T-helper 22 cell (primary cell): ENCODE data around the gene PHKA2.

ENCODE experiments used
- DNase-seq: peaks from one replicate; pipeline ENCODE4 v3.0.0-alpha.2; 2020; ENCODE audit warnings: low read depth

The PHKA2 gene

DNA sequence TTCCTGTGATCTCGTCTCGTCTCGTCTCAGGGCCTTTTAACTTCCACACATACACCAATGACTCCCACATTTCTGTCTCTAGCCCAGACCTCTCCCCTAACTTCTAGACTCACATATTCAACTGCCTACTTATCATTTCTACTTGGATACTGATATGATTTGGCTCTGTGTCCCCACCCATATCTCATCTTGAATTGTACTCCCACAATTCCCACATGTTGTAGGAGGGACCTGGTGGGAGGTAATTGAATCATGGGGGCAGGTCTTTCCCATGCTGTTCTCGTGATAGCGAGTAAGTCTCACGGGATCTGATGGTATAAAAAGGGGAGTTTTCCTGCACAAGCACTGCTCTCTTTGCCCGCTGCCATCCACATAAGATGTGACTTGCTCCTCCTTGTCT is 8.9 kb downstream of the PHKA2 start:
- DNase-seq, result no peak

- no peak for DNase-seq
Observed at GRCh38 chrX:18973527-18974192, 10.3 kb downstream of the PHKA2 start.

DNA sequence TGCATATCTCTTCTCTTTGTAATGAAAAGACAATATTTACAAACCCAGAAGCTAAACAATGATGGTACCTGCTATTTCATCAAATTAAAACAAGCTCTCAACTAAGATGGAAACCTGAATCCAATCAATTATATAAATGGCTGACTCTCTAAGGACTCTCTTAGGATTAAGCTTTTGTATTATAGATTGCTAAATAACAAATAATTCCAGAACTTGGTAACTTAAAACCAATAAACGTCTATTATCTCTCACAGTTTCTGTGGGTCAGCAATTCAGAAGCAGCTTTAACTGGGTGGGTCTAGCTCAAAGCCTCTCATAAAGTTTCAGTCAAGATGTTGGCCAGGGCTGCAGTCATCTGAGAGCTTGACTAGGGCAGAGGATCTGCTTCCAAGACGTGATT is 12.4 kb downstream of the PHKA2 start:
- no peak for DNase-seq

DNA sequence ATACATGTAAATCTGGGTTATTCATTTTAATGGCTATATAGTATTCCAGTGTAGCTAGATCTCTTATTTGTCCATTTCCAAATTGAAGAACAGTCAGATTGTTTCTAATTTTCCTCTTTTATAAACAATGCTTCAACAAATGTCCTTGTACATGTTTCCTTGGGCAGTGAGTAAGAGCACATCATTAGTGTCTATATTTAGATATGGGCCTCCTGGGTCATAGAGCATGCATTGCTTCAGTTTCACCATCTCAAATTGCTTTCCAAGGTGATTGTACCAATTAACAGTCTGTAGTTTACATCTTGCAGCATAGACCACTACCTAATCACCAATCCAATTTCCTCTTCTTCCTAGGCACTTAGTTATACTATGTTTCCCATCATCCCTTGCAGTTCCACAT is 13.4 kb downstream of the PHKA2 start:
- no peak for DNase-seq

GRCh38 chrX:18966624-18967023 is 17.3 kb downstream of the PHKA2 start:
- no peak for DNase-seq

DNA sequence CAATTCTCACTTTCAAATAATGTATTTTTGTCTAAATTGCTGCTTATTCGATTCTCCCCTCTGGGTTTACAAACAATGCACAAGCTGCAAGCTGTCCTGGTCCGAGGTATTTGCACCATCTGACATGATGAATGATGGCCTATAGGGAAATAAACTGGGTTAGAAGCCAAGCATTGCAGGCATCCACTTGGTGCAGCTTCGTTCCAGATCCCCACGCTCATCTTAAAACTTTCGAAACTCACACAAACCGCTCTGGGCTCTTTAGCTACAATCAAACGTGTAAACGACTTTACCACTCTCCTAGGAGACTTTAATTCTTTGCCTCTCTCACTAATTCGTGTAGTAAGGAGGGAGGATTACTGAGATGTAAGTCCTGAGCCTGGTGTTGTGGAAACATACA is 19.0 kb downstream of the PHKA2 start:
- DNase-seq, result no peak

GRCh38 chrX:18964026-18964425 is 19.9 kb downstream of the PHKA2 start:
- no peak for DNase-seq

GRCh38 chrX:18962329-18962728 is 21.6 kb downstream of the PHKA2 start:
- DNase-seq, result no peak

DNA sequence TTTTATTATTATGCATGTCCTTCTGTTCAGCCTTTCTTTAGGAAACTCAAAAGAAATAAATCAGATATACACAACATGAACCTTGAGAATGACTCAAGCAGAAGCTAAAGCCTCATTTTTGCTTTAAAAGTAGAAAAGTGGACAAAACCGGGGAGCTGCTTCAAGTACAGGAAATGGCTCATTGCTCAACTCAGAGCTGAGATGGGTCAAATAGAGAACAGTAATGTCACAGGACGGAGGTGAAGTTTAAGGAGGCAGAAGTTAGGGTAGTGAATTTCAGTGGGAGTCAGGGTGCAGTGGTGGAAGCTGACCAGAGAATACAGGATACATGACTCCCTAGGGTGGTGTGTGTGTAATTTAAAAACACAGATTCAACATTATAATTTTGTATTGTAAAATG is 22.2 kb downstream of the PHKA2 start:
- no peak for DNase-seq

DNA sequence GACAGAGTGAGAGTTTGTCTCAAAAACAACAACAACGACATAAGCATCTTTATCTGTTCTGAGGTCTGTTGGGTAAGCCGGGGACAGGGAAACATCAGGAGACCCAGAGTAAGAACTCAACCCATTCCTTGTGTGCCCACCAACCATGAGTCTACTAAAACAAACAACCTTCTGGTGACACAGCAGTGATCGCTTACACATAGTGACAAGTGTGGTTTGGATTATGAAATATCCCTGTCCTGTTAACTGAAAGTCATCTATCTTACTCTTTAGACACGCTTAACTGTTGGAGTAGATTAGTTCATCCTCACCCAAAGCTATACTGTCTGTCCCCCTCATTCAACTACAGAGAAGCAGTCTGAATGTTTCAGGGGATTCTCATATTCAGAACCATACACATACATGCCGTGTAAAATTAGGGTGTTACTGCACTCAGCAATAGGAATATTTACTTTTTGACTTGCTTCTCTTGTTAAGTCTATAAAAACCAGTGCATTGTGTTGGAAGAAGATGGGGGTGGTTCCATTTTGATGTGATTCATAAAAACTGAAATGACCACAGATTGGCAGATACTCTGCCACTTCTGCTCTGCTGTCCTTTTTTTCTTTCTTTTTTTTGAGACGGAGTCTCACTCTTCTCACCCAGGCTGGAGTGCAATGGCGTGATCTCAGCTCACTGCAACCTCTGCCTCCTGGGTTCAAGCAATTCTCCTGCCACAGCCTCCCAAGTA is 27.4 kb downstream of the PHKA2 start:
- DNase-seq, result no peak

DNA sequence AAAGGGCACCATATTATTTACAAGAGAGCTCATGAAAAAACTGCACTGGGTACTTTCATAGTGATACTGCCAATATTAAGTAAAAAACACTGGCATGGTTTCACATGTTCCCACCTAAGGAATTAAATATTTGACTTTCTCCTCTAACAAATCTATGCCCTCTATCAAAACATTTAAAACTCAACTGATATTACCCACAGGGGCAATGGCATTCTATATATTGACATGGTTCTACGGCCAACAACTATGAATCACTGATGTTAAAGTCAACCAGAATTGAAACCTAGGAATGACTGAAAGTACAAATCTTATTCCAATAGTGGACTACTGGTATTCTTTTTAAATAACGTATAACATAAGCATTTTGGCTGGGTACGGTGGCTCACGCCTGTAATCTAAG is 28.2 kb downstream of the PHKA2 start:
- no peak for DNase-seq

DNA sequence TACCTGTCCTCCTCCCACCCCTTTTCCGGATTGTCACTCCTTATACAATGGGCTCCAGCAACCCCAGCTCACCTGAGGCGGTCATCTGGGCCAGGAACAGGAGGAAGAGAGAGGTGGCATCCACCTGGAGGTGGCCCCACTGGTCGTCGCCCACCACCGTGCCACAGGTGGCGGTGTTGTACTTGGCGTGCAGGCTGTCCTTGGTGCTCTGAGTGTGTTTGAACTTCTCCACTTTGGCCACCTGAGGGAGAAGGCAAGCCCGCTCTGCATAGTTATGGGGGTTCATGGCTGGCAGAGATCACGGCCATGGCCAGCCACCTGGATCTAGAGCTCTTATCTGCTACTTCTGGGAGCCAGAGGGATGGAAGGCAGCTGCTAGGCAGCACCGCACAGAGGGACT is 32.9 kb downstream of the PHKA2 start:
- no peak for DNase-seq

- no peak for DNase-seq
Observed at GRCh38 chrX:18949944-18950301, 34.0 kb downstream of the PHKA2 start.

- DNase-seq, result no peak
Observed at GRCh38 chrX:18949291-18949943, 34.5 kb downstream of the PHKA2 start.

- no peak for DNase-seq
Observed at GRCh38 chrX:18946611-18947010, 37.3 kb downstream of the PHKA2 start.

DNA sequence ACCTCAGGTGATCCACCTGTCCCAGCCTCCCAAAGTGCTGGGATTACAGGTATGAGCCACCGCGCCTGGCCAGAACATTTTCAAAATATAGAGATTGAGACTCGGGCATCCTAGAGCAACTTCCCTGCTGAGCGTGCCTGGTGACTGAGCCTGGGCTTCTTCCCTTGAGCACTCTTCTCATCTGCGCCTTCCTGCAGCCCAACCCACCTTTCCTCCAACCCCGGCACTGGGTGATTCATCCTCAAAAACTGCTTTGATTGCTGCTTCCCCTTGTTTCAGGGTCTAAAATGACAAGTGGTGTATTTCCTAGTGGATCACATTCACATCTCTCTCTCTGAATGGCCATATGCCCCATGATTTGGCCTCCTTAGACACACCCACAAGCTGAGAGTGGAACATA is 37.8 kb downstream of the PHKA2 start:
- DNase-seq, result no peak

DNA sequence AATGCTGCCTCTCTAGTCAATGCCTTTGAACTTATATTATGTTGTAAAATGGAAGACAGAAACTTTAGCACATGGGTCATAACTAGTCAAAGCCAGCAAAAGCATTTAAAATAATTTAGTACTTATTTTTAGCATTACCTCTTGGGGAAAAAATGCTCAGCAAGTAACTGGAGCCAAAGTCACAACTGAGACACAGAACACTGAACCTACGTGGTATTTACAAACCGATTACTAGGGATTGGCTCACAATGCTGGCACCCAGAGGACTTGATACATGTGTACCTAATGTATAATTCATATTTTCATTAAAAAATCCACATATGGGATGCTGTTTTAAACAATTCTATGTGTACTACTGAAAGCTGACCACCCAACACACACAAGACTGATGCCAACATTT is 38.4 kb downstream of the PHKA2 start:
- no peak for DNase-seq

DNA sequence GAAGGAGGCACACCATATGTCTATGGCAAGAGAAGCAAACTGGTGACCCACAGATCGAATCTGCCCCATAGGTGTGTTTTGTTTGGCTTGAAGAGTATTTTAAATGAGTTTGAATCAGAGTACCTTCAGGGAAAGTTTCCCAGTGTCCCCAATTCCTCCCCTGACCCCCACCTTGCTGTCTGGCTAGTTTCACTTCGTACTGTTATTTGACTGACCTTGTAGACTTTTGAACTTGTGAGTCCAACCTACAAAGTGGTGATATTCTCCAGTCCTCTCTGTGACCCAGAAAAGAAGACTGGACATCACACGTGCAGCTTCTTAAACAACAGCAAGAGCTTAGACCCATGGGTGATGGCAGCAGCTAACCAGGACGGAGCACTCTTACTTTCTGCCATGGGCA is 39.4 kb downstream of the PHKA2 start:
- no peak for DNase-seq

GRCh38 chrX:18941896-18942295 is 42.0 kb downstream of the PHKA2 start:
- DNase-seq, result no peak

- DNase-seq, result no peak
Observed at GRCh38 chrX:18938710-18939109, 45.2 kb downstream of the PHKA2 start.

GRCh38 chrX:18937173-18937572 is 46.7 kb downstream of the PHKA2 start:
- no peak for DNase-seq

DNA sequence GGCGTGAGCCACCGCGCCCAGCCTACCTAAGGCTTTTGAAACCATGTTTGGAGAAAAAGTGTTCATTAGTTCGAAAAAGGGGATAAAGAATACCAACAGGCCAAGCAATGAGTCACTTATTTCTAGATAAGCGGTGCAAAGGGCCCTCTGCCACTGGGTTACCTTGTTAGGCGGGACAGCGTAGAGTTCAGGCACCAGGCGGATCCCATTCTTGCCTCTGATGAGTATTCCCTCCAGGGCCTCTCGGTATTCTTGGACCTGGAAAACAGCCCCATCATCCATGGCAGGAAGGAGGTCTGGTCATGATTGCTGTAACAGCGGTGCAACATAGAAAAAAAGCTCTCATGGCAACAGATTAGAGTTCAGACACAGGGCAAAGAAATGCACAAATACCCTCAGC is 48.0 kb downstream of the PHKA2 start:
- DNase-seq, result no peak

DNA sequence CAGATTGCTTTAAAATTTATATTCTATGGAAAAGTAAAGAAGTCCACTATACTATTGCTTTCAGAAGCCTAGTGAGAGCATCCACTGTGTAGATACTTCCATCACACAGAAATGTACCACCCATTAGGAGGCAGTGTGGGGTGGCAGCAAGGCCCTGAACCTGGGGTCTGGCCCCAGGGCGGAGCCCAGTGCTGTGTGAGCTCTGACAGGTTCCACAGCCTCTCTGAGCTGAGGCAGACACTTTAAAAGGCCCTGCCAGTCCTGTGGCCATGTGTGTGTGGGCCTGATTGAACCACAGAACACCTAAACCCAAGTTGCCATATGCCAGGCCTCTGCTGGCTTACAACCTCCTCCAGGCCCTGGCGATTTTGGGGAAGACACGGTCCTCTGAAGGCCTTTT is 49.2 kb downstream of the PHKA2 start:
- no peak for DNase-seq

- DNase-seq, result no peak
Observed at GRCh38 chrX:18933617-18934016, 50.3 kb downstream of the PHKA2 start.
